GM04503 (cell line): Measurements from ENCODE around the gene GPATCH1.
A peak's percentile ranks its signal among the peaks of the same experiment; 100 is the strongest.
"Not testable (repeated sequence)": the region's sequence is repeated elsewhere in the genome, so short reads cannot be mapped to it uniquely, and the experiment has no call there.

ENCODE experiments used
- DNase-seq: peaks from one replicate; pipeline ENCODE4 v3.0.0-alpha.2; 2012; ENCODE audit warnings: low read depth

GPATCH1 gene, protein sequence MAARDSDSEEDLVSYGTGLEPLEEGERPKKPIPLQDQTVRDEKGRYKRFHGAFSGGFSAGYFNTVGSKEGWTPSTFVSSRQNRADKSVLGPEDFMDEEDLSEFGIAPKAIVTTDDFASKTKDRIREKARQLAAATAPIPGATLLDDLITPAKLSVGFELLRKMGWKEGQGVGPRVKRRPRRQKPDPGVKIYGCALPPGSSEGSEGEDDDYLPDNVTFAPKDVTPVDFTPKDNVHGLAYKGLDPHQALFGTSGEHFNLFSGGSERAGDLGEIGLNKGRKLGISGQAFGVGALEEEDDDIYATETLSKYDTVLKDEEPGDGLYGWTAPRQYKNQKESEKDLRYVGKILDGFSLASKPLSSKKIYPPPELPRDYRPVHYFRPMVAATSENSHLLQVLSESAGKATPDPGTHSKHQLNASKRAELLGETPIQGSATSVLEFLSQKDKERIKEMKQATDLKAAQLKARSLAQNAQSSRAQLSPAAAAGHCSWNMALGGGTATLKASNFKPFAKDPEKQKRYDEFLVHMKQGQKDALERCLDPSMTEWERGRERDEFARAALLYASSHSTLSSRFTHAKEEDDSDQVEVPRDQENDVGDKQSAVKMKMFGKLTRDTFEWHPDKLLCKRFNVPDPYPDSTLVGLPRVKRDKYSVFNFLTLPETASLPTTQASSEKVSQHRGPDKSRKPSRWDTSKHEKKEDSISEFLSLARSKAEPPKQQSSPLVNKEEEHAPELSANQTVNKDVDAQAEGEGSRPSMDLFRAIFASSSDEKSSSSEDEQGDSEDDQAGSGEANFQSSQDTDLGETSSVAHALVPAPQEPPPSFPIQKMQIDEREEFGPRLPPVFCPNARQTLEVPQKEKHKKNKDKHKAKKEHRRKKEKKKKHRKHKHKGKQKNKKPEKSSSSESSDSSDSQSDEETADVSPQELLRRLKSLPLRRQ

DNA sequence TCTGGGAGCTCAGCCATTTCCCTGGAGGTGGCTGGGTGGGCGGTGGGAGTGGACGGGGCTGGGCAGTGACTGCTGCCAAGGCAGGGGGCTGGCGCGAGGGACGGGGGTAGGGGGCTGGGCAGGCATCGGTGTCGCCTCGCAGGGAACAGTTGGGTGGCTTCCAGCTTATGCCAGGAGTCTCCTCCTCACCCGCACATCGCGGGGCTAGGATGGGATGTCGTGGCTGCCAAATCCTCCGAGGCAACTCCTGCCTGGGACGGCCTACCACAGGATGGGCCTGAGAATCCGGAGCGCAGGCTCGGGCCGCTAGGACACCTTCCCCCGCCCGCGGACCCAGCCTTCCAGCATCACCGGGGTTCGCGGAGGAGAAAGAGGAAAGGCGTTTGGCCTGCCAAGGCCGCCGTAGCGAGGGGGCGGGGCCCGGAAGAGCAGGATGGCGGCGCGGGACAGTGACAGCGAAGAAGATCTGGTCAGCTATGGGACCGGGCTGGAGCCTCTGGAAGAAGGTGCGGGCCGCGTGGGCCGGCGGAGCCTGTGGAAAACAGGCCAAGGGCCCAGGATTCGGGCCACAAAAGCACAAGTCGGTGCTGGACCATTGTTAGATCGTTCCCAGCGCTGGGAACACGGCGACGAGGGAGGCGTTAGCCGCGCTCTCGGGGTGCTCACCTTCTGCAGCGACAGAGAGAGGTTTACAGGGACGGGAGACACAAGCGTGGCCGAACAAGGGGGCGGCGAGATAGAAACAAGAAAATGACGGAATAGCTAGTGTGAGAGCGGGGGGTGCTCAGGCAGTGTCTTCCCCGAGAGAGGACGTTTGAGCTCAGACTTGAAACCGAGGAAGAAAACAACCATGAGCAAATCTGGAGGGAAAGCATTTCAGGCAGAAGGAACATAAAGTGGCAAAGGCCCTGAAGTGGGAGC lies at the start of gene GPATCH1:
TSS of gene GPATCH1 (plus strand) at position 421 of the 921 bp plus-strand sequence. CDS start at position 434, 13 bp downstream.
- DNase-seq = peak; percentile 36

DNA sequence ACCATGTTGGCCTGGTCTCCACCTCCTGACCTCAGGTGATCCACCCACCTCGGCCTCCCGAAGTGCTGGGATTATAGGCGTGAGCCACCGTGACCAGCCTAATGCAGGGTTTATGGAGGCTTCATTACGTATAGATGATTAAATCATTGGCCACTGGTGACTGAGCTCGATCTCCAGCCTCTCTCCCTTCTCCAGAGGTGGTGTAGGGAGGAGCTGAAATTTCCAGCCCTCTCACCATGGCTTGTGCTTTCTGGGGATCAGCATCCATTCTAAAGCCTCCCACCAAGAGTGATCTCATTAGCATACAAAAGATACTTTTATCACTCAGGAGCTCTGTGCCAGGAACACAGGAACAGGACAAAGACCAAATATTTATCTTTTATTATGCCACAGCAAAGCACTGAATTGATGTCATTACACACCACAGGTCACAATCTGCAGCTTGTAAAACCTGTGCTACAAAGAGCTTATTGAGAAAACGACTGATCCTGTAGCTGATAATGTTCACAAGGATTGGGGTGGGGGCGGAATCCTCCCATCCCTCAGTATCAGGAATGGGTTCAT lies 48.7 kb upstream of the GPATCH1 start:
- DNase-seq = no peak

DNA sequence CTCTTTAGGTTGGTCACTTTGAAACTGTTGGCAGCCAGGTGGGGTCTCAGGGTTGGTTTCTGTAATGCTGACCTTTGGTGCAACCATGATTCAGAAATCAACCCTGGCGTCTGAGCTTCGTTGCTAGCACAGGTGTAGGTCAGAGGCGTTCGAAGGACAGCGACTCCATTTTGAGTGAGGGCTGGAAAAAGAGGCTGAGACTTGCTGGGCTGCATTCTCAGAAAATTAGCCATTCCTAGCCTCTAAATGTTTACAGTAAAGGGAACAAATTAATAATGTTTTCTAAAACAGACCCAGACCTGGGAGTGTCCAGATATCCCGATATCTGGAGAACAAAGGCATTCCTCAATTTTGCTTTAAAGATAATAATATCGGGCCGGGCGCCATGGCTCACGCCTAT lies 45.5 kb upstream of the GPATCH1 start:
- DNase-seq = no peak

DNA sequence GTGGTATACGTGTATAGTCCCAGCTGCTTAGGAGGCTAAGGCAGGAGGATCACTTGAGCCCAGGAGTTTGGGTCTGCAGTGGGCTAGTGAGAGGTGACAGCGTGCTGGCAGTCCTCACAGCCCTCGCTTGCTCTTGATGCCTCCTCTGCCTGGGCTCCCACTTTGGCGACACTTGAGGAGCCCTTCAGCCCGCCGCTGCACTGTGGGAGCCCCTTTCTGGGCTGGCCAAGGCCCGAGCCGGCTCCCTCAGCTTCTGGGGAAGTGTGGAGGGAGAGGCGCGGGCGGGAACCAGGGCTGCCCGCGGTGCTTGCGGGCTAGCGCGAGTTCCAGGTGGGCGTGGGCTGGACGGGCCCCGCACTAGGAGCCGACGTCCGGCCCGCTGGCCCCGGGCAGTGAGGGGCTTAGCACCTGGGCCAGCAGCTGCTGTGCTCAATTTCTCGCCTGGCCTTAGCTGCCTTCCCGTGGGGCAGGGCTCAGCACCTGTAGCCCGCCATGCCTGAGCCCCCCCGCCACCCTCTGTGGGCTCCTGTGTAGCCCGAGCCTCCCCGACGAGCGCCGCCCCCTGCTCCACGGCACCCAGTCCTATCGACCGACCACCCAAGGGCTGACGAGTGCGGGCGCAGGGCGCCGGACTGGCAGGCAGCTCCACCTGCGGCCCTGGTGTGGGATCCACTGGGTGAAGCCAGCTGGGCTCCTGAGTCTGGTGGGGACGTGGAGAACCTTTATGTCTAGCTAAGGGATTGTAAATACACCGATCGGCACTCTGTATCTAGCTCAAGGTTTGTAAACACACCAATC lies 44.4 kb upstream of the GPATCH1 start:
- DNase-seq = not testable (repeated sequence)

DNA sequence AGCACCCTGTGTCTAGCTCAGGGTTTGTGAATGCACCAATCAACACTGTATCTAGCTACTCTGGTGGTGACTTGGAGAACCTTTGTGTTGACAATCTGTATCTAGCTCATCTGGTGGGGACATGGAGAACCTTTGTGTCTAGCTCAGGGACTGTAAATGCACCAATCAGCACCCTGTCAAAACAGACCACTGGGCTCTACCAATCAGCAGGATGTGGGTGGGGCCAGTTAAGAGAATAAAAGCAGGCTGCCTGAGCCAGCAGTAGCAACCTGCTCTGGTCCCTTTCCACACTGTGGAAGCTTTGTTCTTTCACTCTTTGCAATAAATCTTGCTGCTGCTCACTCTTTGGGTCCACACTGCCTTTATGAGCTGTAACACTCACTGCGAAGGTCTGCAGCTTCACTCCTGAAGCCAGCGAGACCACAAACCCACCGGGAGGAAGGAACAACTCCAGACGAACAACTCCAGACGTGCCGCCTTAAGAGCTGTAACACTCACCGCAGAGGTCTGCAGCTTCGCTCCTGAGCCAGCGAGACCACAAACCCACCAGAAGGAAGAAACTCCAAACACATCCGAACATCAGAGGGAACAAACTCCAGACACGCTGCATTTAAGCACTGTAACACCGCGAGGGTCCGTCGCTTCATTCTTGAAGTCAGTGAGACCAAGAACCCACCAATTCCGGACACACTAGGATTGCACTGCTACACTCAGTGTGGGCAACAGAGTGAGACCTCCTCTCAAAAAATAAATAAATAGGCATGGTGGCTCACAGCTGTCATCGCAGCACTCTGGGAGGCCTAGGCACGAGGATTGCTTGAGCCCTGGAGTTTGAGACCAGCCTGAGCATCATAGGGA lies 43.6 kb upstream of the GPATCH1 start:
- not testable (repeated sequence) for DNase-seq

DNA sequence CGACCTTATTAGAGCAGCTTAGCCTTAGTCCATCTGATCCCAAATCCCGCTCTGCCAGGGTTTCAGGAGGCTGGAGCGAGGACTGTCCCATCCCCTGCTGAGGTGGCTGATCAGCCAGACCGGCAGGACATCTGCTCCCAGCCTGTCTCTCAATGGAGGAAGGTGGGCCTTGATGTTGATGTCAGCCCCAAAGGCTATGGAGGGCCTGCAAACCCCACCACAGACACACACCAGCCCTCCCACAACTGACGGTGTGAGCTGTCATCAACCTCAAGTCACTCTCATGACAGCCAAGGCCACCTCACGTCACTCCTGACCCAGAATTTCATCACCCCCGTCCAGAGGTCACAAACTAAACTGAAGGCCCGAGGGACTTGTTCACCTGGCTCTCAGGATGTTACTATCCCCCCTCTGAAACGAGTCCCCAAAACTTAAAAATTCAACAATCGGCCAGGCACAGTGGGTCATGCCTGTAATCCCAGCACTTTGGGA lies 41.8 kb upstream of the GPATCH1 start:
- DNase-seq = no peak

DNA sequence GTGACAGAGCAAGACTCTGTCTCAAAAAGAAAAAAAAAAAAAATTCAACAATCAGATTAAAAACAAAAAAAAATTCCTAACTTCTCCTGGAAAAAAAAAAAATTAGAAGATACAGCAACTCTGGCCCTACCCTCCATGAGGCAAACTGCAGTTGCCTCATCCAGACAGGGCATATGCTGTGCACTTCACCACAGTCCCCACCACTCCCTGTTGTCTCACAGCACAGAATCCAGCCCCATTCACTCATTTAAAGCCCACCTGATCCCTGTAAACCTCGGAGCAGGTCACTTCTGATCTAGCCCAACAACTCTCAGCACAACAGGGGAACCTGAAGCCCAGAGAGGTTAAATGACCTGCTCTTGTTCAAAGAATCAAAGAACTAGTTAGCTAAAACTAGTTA lies 41.2 kb upstream of the GPATCH1 start:
- DNase-seq = no peak

DNA sequence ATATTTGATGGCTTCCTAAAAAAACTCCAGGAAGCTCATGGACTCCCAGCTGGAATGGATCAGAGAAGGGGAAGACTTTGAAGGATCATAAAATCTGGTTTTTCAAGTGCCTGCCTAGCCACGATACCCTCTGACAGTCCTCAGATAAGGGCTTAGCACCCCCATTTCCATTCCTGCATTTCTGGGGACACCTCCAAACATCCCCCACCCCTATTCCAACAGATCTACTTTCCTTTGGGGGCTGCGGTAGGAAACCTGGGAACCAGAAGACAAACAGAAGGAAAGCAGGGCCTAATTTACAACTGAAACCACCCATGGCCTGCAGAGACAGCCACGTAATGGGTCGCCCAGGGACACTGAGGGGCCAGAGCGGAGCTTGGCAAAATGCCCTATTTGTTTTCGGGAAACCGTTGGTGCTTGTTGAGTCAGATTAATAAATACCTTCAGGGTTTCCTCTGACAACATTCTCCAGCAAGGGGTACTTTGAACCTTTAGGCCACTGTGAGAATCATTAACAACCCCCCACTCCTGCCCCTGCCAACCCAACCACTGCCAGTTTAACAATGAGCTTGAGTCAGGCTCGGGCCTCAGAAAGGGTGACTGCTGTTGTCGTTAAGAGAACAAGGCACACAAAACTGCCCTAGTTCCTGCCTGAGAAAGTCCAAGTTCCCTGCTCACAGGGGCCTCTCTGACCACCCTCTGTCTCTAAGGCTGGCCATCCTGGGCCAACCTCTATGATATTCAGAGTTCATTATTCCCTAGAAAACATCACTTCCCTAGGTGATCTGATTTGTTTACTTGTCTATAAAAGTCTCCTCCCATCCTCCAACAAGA lies 39.8 kb upstream of the GPATCH1 start:
- DNase-seq = no peak

DNA sequence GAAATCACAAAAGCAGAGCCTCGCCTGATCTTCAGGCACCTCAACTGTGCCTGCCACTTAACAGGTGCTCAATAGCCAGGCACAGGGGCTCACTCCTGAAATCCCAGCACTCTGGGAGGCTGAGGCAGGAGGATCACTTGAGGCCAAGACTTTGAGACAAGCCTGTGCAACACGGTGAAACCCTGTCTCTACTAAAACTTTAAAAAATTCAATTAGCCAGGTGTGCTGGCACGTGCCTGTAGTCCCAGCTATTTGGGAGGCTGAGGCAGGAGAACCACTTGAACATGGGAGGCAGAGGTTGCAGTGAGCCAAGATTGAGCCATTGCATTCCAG lies 39.2 kb upstream of the GPATCH1 start:
- DNase-seq = not testable (repeated sequence)

DNA sequence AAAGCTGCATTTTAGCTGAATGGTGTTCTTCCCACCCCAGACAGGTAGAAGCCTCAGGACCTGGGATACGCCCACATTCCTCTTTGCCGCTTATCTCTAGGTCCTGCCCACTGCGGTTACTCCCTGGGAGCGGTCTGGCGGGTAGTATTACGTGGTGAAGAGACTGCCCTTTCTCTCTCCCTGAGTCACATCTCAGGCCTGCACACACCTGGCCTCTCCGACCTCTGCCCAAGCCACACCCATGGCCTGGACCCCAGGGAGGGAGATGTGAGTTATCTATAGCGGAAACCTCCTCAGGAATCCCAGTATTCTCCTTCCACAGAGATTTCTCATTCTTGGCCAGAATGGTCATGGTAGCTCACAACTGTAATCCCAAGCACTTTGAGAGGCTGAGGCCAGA lies 33.6 kb upstream of the GPATCH1 start:
- DNase-seq = no peak

DNA sequence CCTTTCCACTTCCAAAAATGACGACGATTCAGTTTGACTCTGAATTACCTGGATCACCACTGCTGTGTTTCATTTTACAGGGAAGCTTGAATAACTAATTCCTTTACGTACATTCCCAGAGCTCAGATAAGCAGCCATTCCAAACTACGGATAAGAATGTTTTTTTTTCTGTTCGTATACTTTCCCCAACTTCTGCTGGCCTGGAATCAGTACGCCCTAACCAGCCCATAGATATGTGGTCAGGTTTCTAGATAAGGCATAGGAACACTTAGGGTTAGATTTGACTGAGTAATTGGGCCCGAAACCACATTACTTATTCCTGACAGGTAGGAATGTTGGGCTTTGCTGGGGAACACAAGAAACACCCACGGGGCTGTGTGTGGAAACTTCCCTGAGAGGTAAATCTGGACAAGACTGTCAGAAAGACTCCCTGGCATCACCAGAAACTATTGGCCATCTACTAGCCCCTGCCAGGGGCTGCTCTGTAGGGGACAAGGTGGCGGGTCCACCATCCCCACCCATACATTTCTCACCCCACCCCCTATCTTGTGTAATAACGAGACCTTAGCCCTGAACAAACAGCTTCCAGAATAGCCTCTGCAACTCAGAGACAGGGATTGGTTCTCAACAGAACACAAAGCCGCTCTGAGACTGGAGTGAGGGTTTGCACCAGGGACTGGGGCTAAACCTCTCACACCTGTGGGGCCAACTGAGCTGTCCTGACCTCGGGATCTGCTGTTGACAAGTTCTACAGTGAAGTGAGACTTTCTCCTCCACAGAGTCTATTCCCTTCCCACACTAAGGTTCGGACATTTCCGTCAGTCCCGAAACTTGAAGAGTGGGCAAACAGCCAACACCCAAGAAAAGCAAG lies 31.9 kb upstream of the GPATCH1 start:
- DNase-seq = no peak

DNA sequence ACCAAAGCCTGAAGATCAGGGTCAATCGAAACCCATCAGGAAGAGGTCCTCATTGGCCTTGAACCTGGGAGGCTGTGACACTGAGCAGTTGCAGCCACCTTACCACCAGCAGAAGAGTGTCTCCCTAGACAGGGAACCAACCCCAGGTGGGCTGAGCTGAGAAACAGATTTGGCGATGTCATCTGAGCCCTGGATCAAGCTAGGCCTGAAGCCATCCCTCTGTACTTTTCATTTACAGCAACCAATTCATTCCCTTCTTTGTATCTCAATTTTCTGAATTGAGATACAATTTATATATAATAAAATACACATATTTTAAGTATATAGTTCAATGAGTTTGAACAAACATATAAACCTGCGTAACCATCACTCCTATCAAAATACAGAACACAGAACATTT lies 30.9 kb upstream of the GPATCH1 start:
- DNase-seq = no peak

DNA sequence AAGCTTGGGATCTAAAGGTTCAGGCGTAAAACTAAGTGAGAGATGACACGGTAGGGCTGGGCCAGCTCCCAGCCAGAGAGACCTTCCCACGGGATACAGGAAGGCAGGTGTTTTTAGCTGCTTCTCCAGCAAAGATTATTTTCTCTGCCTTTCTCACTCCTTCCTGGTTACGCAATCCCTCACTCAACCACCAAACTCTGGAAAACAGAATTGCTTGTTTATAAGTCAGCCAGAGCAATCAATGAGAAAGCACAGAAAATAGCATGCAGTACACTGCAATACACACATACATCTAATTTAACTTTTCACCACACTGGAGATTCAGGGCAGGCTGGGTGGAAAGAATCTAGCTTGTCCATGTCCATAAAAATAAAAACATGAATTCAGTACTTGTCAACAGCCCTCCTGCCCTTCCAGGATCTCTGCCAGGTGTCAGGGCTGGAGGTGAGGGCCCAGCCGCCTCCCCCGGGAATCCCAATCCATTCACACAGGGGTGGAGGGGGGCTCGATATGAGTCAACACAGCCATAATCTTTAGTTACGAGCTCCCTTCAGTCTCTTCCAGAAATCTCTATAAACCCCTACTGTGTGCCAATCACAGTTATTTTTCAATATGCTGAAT lies 28.5 kb upstream of the GPATCH1 start:
- no peak for DNase-seq

DNA sequence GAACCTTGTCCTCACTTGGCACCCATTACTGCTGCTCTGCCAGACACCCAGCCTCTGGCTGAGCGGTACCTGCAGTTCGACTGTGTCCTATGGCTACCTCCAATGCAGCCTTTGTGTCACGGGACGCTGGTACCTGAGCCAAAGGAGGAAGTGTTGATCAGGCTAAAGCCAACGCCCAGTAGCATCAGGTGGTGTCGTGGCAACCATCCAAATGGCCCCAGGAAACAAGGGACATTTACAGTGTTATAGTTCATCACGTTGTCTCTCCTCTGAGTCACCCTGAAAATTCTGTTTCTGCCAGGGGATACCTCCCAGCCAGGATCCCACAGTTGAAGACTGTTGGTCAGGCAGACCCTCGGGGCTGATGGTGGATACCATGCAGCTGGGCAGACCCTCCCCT lies 26.4 kb upstream of the GPATCH1 start:
- DNase-seq = no peak

DNA sequence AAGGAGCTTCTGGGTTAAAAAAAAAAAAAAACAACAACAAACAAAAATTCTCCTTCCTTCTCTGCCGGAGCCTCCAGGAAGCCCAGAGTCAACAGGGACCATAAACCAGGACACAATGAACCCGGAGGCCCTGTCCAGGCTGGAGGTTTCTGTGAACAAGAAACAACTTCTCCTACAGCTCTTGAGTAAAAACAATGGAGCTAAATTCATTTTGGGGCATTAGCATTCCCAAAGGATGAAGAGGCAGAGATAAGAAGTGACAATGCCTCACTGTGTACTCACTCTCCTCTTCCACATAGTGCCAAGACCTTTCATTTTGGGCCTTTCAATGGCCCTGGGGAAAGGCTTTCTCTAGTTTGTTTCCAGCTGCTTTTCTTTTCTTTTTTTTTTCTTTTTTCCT lies 25.3 kb upstream of the GPATCH1 start:
- DNase-seq = no peak

DNA sequence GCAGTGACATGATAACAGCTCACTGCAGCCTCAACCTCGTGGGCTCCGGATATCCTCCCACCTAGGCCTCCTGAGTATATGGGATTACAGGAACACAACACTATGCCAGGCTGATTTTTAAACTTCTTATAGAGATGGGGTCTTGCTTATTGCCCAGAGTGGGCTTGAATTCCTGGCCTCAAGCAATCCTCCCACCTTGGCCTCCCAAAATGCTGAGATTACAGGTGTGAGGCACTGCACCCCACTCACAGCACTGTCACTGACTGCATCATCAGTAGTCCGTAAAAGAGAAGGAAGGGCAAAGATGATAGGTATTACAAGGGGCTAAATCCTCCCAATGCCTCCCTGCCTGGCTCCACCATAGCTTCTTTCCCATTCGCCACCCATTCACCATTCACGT lies 20.4 kb upstream of the GPATCH1 start:
- DNase-seq = no peak

DNA sequence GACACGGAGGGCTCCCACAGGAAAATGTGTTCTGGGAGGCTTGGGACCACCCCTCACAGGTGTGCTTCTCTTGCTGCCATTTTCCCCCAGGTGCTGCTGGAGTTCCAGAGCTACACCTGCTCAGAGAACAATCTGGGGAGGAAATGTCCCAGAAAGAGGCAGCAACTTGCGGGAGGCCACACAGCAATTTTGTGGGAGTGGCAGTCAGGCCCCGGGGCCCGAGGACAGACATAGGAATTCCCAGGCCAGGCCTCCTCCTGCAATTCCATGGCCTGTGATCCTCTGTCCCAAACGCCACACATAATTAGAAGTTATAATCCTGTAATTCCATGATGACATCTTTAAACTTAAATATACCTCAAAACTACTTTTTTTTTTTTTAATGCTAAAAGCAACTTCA lies 18.1 kb upstream of the GPATCH1 start:
- no peak for DNase-seq
